Measurements from ENCODE around the gene ANXA2R.

- TF ChIP-seq, protein P1, sequence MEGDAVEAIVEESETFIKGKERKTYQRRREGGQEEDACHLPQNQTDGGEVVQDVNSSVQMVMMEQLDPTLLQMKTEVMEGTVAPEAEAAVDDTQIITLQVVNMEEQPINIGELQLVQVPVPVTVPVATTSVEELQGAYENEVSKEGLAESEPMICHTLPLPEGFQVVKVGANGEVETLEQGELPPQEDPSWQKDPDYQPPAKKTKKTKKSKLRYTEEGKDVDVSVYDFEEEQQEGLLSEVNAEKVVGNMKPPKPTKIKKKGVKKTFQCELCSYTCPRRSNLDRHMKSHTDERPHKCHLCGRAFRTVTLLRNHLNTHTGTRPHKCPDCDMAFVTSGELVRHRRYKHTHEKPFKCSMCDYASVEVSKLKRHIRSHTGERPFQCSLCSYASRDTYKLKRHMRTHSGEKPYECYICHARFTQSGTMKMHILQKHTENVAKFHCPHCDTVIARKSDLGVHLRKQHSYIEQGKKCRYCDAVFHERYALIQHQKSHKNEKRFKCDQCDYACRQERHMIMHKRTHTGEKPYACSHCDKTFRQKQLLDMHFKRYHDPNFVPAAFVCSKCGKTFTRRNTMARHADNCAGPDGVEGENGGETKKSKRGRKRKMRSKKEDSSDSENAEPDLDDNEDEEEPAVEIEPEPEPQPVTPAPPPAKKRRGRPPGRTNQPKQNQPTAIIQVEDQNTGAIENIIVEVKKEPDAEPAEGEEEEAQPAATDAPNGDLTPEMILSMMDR (IDR thresholded peaks at IDR 0.05): no peak
- no peak for TF ChIP-seq POLR2A (IDR thresholded peaks at IDR 0.05)
- no peak for TF ChIP-seq EP300 (IDR thresholded peaks at IDR 0.05)
Observed at GRCh38 chr5:43021151-43021550, 19.0 kb downstream of the ANXA2R start.

Data from ovary (tissue), 3 donors.